Effector CD4-positive, alpha-beta T cell (primary cell): ENCODE results near the gene PLA2G6.

Source experiments
- DNase-seq: peaks from one replicate; pipeline ENCODE4 v3.0.0-alpha.2; 2020

The PLA2G6 gene

DNA sequence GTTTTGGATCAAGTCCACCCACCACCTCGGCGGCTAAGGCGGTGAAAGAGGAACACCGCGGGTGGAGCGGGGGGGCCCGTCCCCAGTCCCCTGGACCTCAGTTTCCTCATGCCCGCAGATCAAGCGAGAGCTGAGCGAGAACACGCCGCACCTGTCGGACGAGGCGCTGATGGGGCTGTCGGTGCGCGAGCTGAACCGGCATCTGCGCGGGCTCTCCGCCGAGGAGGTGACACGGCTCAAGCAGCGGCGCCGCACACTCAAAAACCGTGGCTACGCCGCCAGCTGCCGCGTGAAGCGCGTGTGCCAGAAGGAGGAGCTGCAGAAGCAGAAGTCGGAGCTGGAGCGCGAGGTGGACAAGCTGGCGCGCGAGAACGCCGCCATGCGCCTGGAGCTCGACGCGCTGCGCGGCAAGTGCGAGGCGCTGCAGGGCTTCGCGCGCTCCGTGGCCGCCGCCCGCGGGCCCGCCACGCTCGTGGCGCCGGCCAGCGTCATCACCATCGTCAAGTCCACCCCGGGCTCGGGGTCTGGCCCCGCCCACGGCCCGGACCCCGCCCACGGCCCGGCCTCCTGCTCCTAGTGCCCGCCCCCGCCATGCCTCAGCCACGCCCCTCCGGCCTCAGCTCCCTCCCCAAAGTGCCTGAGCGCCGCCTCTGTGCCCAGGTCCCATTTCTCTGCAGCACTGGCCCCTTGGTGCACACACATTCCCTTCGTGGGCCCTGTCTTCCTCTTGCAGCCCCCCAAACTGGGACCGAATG lies 32.8 kb upstream of the PLA2G6 start:
- DNase-seq = peak; percentile 55

- no peak for DNase-seq
These were observed 32.3 kb upstream of the PLA2G6 start for GRCh38 chr22:38213990-38214301.

DNA sequence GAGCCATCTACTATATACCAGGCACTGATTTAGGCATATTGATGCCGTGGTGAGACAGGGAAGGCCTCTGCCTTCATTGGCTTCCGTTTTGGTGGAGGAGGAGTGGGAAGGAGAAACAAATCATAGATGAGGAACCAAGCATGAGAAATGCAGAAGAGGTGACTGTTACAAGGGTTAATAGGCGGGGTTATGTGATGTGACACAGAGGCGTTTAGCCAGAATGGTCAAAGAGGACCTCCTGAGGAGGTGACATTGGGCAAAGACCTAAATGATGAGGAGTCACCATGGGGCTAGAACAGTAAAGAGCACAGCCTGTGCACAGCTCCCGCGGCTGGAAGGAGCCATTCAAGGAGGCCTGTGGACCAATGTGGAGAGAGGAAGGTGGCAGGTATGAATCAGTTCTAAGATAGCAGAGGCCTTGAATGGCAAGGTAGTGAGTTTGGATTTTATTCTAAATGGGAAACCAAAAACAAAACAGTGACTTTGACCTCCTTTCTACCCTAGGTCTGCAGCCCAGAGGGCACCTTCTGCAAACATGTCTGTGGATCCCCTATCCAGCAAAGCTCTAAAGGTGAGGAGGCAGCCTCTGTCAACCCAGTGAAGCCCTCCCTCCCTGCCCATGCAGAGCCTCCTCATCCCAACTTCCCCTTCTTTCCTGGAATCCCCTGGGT lies 31.8 kb upstream of the PLA2G6 start:
- DNase-seq = no peak

DNA sequence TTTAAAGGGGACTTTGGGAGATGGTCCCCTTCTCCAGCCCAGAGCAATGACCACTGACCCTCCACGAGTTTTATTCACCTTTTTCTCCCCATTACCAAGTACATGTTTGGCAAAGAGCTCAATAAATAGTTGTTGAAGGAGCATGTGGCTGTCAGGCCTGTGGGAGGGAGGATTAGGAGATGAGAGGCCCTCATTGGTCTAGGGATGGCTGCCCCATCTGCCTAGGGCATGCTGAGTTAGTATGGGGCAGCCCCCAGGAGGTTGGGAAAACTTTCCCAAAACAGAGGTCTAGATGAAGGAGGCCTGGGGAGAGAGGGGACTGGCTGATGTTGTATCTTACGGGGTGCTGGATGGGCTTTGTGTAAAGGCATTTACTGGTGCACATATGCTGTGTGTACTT lies 30.8 kb upstream of the PLA2G6 start:
- DNase-seq = no peak

- DNase-seq = no peak
These were observed 29.9 kb upstream of the PLA2G6 start for GRCh38 chr22:38211556-38211955.

DNA sequence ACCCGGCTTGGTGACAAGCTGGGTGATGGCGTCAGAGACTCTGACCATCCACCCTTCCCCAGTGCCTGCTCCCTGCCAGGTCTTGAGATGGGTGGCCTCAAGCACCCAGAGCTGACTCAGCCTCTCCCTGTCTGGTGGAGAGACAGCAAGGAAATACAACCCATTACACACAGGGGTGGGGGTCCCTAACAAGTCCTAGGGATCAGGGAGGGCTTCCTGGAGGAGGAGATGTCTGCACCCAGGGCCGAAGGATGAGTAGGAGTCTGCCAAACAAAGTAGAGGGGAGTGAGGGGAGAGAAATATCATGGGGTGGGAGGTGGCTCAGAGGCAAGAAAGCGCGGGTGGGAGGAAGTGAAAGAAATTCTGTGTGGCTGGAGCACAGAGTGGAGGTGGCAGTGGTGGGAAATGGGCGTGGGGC lies 26.9 kb upstream of the PLA2G6 start:
- no peak for DNase-seq

DNA sequence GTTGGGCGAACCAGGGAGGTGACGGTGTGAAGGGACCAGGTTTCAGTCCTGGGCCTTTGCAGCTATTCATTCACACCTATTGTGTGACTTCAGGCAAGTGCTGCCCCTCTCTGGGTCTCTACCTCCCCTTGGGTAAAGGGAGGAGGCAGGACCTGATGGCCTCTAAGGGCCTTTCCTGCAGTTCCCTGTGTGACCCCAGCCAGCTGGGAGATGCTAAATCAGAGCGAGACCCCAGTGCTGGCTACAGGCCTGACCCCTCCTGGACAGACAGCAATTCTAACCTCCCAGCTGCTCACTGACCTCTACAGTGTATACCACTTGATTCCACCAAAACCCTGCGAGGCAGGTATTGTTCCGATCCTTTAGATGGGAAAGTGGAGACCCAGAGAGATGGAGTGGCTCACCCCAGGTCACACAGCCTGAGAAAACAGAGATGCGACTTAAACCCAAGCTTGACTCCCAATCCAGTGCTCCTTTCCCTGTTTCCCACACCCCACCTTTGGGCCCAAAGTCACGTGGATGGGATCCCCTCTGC lies 26.3 kb upstream of the PLA2G6 start:
- DNase-seq = no peak

DNA sequence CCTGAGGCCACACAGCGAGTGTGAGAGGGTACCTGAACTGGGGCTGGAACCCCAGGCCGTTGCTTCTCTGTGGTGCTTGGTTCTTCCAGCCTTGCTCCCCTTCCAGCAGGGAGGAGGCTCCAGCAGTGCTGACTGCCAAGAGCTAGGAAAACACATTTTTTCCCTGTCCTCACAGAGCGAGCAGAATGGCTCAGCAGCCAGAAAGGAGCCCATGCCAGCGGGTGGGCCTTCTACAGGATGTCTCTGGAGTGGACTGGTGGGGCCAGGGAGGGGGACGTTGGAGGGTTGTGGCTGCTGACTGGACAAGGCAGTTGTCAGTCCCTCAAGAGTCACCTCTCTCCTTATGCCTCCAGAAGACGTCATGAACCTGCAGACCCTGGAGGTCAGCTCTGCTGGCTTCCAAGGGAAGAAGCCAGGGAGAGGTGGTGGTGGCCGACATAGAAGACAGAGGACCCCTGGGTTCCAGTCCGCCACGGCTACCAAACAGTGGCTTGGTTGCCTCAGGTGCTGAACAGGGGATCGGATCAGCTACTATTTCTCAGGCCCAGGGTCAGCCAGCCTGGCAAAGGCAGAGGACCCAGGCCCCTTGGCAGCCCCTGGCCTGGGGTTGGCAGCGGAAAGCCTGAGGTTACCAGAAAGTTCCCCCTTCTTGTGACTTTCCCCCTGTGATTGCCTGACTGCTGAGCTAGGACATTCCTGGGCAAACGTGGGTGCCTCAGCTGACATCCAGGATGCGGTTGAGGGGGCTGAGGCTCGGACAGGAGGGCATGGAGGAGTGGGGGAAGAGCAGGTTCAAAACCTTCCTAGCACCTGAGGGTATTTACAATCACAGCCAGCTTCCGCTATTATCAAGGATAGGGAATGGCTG lies 23.9 kb upstream of the PLA2G6 start:
- DNase-seq = no peak

- DNase-seq = no peak
These were observed 23.2 kb upstream of the PLA2G6 start for GRCh38 chr22:38204784-38205183.

GRCh38 chr22:38203855-38204514 lies 22.4 kb upstream of the PLA2G6 start:
- DNase-seq = no peak

- no peak for DNase-seq
These were observed 21.6 kb upstream of the PLA2G6 start for GRCh38 chr22:38203090-38203810.

GRCh38 chr22:38202437-38203089 lies 20.9 kb upstream of the PLA2G6 start:
- DNase-seq = peak; percentile 50

GRCh38 chr22:38201711-38202436 lies 20.2 kb upstream of the PLA2G6 start, which contains the start of gene MAFF:
TSS of gene MAFF (plus strand) at chr22:38201994. CDS start at chr22:38213854, 11,860 bp downstream.
- peak; percentile 83 for DNase-seq

DNA sequence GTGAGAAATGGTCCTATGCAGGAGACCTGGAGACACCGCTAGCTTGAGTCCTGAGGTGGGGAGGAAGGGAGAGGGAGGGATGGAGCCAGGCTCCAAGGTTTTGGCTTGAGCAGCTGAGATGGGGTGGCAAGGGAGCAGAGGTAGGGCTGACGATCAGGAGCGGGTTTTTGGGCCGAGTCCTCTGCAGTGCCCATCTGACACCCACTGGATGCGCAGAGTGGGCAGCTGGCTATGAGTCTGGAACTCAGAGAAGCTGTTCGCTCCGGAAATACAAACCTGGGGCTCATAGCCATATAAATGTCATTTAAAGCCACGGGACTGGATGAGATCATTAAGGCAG lies 19.7 kb upstream of the PLA2G6 start:
- no peak for DNase-seq

DNA sequence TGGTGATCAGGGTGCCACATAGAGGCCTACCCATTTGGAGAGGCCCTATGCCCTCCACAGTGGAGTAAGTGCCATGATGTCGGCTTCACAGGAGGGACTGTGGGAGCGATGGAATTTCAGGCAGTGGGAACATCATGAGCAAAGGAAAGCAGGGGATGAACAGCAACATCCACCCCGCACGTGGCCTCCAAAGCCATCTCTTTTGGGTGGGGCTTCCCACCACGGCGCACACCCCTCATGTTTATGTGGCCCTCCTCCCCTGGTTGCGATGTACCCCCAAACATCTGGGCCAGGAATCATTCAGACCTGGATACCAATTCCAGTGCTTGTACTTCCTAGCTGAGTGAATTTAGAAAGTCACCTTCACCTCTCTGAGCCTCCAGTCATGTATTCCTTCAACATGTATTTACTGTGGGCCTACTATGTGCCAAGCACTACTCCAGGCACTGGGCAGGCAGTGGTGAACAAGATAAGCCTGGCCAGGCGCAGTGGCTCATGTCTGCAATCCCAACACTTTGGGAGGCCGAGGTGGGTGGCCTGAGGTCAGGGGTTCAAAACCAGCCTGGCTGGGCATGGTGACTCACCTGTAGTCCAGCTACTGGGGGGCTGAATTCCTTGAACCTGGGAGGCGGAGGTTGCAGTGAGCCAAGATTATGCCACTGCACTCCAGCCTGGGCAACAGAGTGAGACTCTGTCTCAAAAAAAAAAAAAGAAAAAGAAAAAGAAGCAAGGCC lies 18.4 kb upstream of the PLA2G6 start:
- DNase-seq = no peak

GRCh38 chr22:38196791-38197419 lies 15.3 kb upstream of the PLA2G6 start:
- no peak for DNase-seq

DNA sequence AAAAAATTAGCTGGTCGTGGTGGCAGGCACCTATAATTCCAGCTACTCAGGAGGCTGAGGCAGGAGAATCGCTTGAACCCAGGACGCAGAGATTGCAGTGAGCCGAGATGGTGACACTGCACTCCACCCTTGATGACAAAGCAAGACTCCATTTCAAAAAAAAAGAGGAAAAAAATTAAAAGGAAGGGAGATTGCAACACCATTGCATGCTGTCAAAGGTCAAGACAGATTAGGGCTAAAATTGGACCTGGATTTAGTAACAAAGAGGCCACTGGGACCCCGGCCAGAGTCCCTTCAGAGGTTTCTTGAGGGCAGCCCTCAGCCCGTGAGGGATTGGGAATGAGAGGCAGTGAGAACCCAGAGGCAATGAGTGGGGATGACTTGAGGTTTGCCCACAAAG lies 11.9 kb upstream of the PLA2G6 start:
- DNase-seq = no peak

- DNase-seq = no peak
These were observed 10.8 kb upstream of the PLA2G6 start for GRCh38 chr22:38192475-38192863.

DNA sequence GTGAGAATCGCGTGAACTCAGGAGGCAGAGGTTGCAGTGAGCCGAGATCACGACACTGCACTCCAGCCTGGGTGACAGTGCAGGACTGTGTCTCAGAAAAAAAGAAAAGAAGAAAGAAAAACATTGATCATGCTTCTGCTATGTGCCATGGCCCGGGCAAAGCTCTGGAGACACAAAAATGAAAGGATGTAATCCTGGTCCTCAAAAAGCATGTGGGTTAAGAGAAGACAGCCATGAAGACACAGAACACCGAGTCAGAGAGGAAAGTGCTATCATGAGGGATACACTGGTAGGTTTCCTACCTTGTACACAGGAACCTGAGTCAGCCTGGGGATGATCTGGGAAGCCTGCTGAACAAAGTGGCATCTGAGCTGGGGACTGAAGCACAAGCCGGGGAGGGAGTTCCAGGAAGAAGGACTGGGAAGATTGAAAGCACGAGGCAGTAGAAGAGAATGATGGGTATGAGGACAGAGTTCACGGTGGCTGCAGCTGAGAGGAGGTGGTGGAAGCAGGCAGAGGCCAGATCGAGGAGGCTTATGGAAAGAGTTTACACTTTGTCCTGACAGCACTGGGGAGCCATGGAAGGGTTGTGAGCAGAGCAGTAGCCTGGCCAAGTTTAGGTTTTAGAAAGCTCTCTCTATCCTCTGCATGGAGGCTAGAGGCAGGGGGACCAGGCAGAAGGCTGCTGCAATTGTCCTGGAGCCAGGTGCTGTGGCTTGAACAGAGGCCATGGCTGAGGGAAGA lies 10.3 kb upstream of the PLA2G6 start:
- DNase-seq = no peak
